ENCODE measurements around the gene VSIG10L2.

DNA sequence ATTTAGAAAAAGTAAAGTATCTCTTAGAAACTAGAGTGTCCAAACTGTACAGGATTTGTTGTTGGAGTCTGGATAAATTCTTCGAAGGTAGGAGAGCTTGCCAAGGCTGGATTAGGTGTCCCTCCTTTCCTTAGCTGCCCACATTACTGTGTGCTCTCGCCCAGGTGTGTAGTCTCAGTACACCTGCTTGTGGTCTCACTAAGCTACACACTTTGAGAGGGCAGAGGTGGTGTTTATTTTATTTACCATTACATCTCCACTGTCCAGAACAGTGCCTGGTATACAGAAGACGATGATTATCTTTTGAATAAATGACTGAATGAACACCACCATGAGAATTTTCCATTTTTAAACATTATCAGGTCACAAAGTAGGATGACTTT, 36.5 kb downstream of the VSIG10L2 start:
- TF ChIP-seq CTCF (tag by site-specific recombination; IDR thresholded peaks at IDR 0.05): no peak
- TF ChIP-seq ZNF138 (tag by site-specific recombination; IDR thresholded peaks at IDR 0.05; ENCODE audit: borderline replicate concordance): no peak
- no peak for TF ChIP-seq ZNF24 (tag by site-specific recombination; IDR thresholded peaks at IDR 0.05)
- no peak for TF ChIP-seq ZNF558 (tag by site-specific recombination; IDR thresholded peaks at IDR 0.05)
- no peak for TF ChIP-seq ZNF555 (tag by site-specific recombination; conservative IDR thresholded peaks at IDR 0.05)
- no peak for TF ChIP-seq ZNF274 (IDR thresholded peaks at IDR 0.05; ENCODE audit: low read length)
- no peak for TF ChIP-seq ZNF274 (tag by site-specific recombination; IDR thresholded peaks at IDR 0.05; ENCODE audit: borderline replicate concordance)
